Endothelial cell (in vitro differentiated cells): ENCODE results near the gene MPST. TPM values are rescaled to one million over a fixed set of nuclear protein-coding genes. Genes with fewer than 3 reads are reported as not detected.

Experiments
- DNase-seq: peaks from one replicate; pipeline ENCODE4 v3.0.0; 2021; ENCODE audit warnings: low spot score
- H3K27ac Mint-ChIP-seq: one replicate; pipeline ENCODE4 v1.8.0; 2021; ENCODE audit warnings: mixed read lengths, inconsistent platforms; ENCODE audit not compliant: unreplicated experiment
- H3K27me3 Mint-ChIP-seq: one replicate; pipeline ENCODE4 v1.8.0; 2021; ENCODE audit warnings: mild to moderate bottlenecking, moderate library complexity, mixed read lengths, inconsistent platforms; ENCODE audit not compliant: unreplicated experiment
- H3K36me3 Mint-ChIP-seq: one replicate; pipeline ENCODE4 v1.8.0; 2021; ENCODE audit warnings: mild to moderate bottlenecking, low read depth, mixed read lengths, inconsistent platforms; ENCODE audit not compliant: unreplicated experiment
- H3K4me1 Mint-ChIP-seq: one replicate; pipeline ENCODE4 v1.8.0; 2021; ENCODE audit warnings: mild to moderate bottlenecking, mixed read lengths, inconsistent platforms; ENCODE audit not compliant: unreplicated experiment
- H3K4me3 Mint-ChIP-seq: one replicate; pipeline ENCODE4 v1.8.0; 2021; ENCODE audit warnings: mild to moderate bottlenecking, mixed read lengths, inconsistent platforms; ENCODE audit not compliant: unreplicated experiment
- H3K9me3 Mint-ChIP-seq: one replicate; pipeline ENCODE4 v1.8.0; 2021; ENCODE audit warnings: mixed read lengths, inconsistent platforms; ENCODE audit not compliant: unreplicated experiment
- CTCF ChIP-seq: fragments of 200-600 bp; sonication (generic); IDR thresholded peaks from one replicate; pipeline ENCODE4 v1.5.0; 2021; ENCODE audit warnings: antibody characterized with exemption; ENCODE audit not compliant: unreplicated experiment
- total RNA-seq: library from RNA; stranded (reverse); fragmentation: NEBNext Ultra II Directional; extraction: Animal tissue kit (Norgen Biotek cat#: 25700); gene quantifications from one replicate; pipeline ENCODE4 v1.2.1, GENCODE V29; 2021; ENCODE audit not compliant: unreplicated experiment

MPST gene
- total RNA-seq, 1 donor from 2014 or later, result 78.7 TPM

GRCh38 chr22:37010174-37010573, 9.4 kb upstream of the MPST start:
- H3K36me3 Mint-ChIP-seq, result no peaks in the 10 kb centered on the region
- TF ChIP-seq CTCF, result no peak
- peaks cover 28% of the 10 kb centered on the region for H3K4me1 Mint-ChIP-seq
- no peaks in the 10 kb centered on the region for H3K9me3 Mint-ChIP-seq
- peaks cover 3% of the 10 kb centered on the region for H3K27me3 Mint-ChIP-seq
- no peak overlapping the region for H3K27ac Mint-ChIP-seq
- DNase-seq, result no peak
- no peak overlapping the region for H3K4me3 Mint-ChIP-seq

GRCh38 chr22:37010976-37011375, 8.6 kb upstream of the MPST start:
- no peaks in the 10 kb centered on the region for H3K36me3 Mint-ChIP-seq
- no peak for TF ChIP-seq CTCF
- no peak for DNase-seq
- no peaks in the 10 kb centered on the region for H3K9me3 Mint-ChIP-seq
- H3K4me3 Mint-ChIP-seq, result no peak overlapping the region
- peaks cover 28% of the 10 kb centered on the region for H3K4me1 Mint-ChIP-seq
- H3K27me3 Mint-ChIP-seq, result peaks cover 3% of the 10 kb centered on the region
- no peak overlapping the region for H3K27ac Mint-ChIP-seq

GRCh38 chr22:37011472-37011871, 8.1 kb upstream of the MPST start:
- no peak for TF ChIP-seq CTCF
- DNase-seq, result no peak
- Mint-ChIP-seq H3K36me3 (no peaks in the 10 kb centered on the region), H3K27me3 (peaks cover 3% of the 10 kb centered on the region), H3K9me3 (no peaks in the 10 kb centered on the region), H3K27ac (no peak overlapping the region), H3K4me3 (no peak overlapping the region), H3K4me1 (peaks cover 29% of the 10 kb centered on the region)

GRCh38 chr22:37012262-37012904, 7.2 kb upstream of the MPST start:
- Mint-ChIP-seq H3K9me3 (no peaks in the 10 kb centered on the region), H3K27me3 (peaks cover 3% of the 10 kb centered on the region), H3K4me1 (peaks cover 32% of the 10 kb centered on the region), H3K27ac (no peak overlapping the region), H3K36me3 (no peaks in the 10 kb centered on the region), H3K4me3 (no peak overlapping the region)
- DNase-seq, result no peak
- TF ChIP-seq CTCF, result no peak

GRCh38 chr22:37012956-37013355, 6.6 kb upstream of the MPST start:
- no peak for TF ChIP-seq CTCF
- H3K27ac Mint-ChIP-seq, result no peak overlapping the region
- H3K36me3 Mint-ChIP-seq, result no peaks in the 10 kb centered on the region
- no peak overlapping the region for H3K4me3 Mint-ChIP-seq
- H3K9me3 Mint-ChIP-seq, result no peaks in the 10 kb centered on the region
- H3K4me1 Mint-ChIP-seq, result peaks cover 27% of the 10 kb centered on the region
- no peak for DNase-seq
- H3K27me3 Mint-ChIP-seq, result peaks cover 3% of the 10 kb centered on the region
